ENCODE results near the gene TOGARAM2.
A peak's percentile ranks its signal among the peaks of the same experiment; 100 is the strongest.

TOGARAM2 gene

GRCh38 chr2:28993206-28993960 is 12.3 kb downstream of the TOGARAM2 start:
- H3K27me3 ChIP-seq (ENCODE audit: control insufficient read depth, insufficient read depth, low read length), result no peaks in the 10 kb centered on the region
- no peaks in the 10 kb centered on the region for H3K36me3 ChIP-seq (ENCODE audit: control insufficient read depth, insufficient read depth, low read length)
- peaks cover 29% of the 10 kb centered on the region for H3K4me1 ChIP-seq (ENCODE audit: control insufficient read depth, insufficient read depth, low read length)
- no peaks in the 10 kb centered on the region for H3K9me3 ChIP-seq (ENCODE audit: control insufficient read depth, low read length)
- H3K4me3 ChIP-seq (ENCODE audit: low read length), result no peak overlapping the region
- peak overlapping the region; percentile 26 for H3K9ac ChIP-seq (ENCODE audit: low read length)

- Histone ChIP-seq H3K4me3 (ENCODE audit: low read length) (no peak overlapping the region), H3K9ac (ENCODE audit: low read length) (no peak overlapping the region), H3K36me3 (ENCODE audit: control insufficient read depth, insufficient read depth, low read length) (no peaks in the 10 kb centered on the region), H3K4me1 (ENCODE audit: control insufficient read depth, insufficient read depth, low read length) (peaks cover 29% of the 10 kb centered on the region), H3K9me3 (ENCODE audit: control insufficient read depth, low read length) (no peaks in the 10 kb centered on the region), H3K27me3 (ENCODE audit: control insufficient read depth, insufficient read depth, low read length) (no peaks in the 10 kb centered on the region)
Measured at GRCh38 chr2:28994074-28994473, 13.0 kb downstream of the TOGARAM2 start.

- Histone ChIP-seq H3K9ac (ENCODE audit: low read length) (no peak overlapping the region), H3K4me1 (ENCODE audit: control insufficient read depth, insufficient read depth, low read length) (peaks cover 29% of the 10 kb centered on the region), H3K36me3 (ENCODE audit: control insufficient read depth, insufficient read depth, low read length) (no peaks in the 10 kb centered on the region), H3K4me3 (ENCODE audit: low read length) (no peak overlapping the region), H3K27me3 (ENCODE audit: control insufficient read depth, insufficient read depth, low read length) (no peaks in the 10 kb centered on the region), H3K9me3 (ENCODE audit: control insufficient read depth, low read length) (no peaks in the 10 kb centered on the region)
Measured at GRCh38 chr2:28994679-28995078, 13.6 kb downstream of the TOGARAM2 start.

- Histone ChIP-seq H3K4me1 (ENCODE audit: control insufficient read depth, insufficient read depth, low read length) (peaks cover 29% of the 10 kb centered on the region), H3K27me3 (ENCODE audit: control insufficient read depth, insufficient read depth, low read length) (no peaks in the 10 kb centered on the region), H3K4me3 (ENCODE audit: low read length) (no peak overlapping the region), H3K9ac (ENCODE audit: low read length) (no peak overlapping the region), H3K9me3 (ENCODE audit: control insufficient read depth, low read length) (no peaks in the 10 kb centered on the region), H3K36me3 (ENCODE audit: control insufficient read depth, insufficient read depth, low read length) (no peaks in the 10 kb centered on the region)
Measured at GRCh38 chr2:28995765-28996750, 15.0 kb downstream of the TOGARAM2 start.

- Histone ChIP-seq H3K4me3 (ENCODE audit: low read length) (no peak overlapping the region), H3K27me3 (ENCODE audit: control insufficient read depth, insufficient read depth, low read length) (no peaks in the 10 kb centered on the region), H3K36me3 (ENCODE audit: control insufficient read depth, insufficient read depth, low read length) (no peaks in the 10 kb centered on the region), H3K9ac (ENCODE audit: low read length) (peak overlapping the region; percentile 3), H3K9me3 (ENCODE audit: control insufficient read depth, low read length) (no peaks in the 10 kb centered on the region), H3K4me1 (ENCODE audit: control insufficient read depth, insufficient read depth, low read length) (peaks cover 16% of the 10 kb centered on the region)
Measured at GRCh38 chr2:28997237-28997846, 16.2 kb downstream of the TOGARAM2 start.

- H3K4me3 ChIP-seq (ENCODE audit: low read length), result no peak overlapping the region
- no peaks in the 10 kb centered on the region for H3K27me3 ChIP-seq (ENCODE audit: control insufficient read depth, insufficient read depth, low read length)
- H3K4me1 ChIP-seq (ENCODE audit: control insufficient read depth, insufficient read depth, low read length), result peaks cover 10% of the 10 kb centered on the region
- H3K9ac ChIP-seq (ENCODE audit: low read length), result peak overlapping the region; percentile 3
- H3K36me3 ChIP-seq (ENCODE audit: control insufficient read depth, insufficient read depth, low read length), result no peaks in the 10 kb centered on the region
- no peaks in the 10 kb centered on the region for H3K9me3 ChIP-seq (ENCODE audit: control insufficient read depth, low read length)
Measured at GRCh38 chr2:28997847-28998735, 17.0 kb downstream of the TOGARAM2 start.

GRCh38 chr2:29000481-29000880 is 19.4 kb downstream of the TOGARAM2 start:
- no peaks in the 10 kb centered on the region for H3K27me3 ChIP-seq (ENCODE audit: control insufficient read depth, insufficient read depth, low read length)
- H3K36me3 ChIP-seq (ENCODE audit: control insufficient read depth, insufficient read depth, low read length), result no peaks in the 10 kb centered on the region
- H3K9me3 ChIP-seq (ENCODE audit: control insufficient read depth, low read length), result no peaks in the 10 kb centered on the region
- H3K4me1 ChIP-seq (ENCODE audit: control insufficient read depth, insufficient read depth, low read length), result no peaks in the 10 kb centered on the region
- H3K4me3 ChIP-seq (ENCODE audit: low read length), result no peak overlapping the region
- no peak overlapping the region for H3K9ac ChIP-seq (ENCODE audit: low read length)

- Histone ChIP-seq H3K36me3 (ENCODE audit: control insufficient read depth, insufficient read depth, low read length) (no peaks in the 10 kb centered on the region), H3K9me3 (ENCODE audit: control insufficient read depth, low read length) (no peaks in the 10 kb centered on the region), H3K4me1 (ENCODE audit: control insufficient read depth, insufficient read depth, low read length) (no peaks in the 10 kb centered on the region), H3K27me3 (ENCODE audit: control insufficient read depth, insufficient read depth, low read length) (no peaks in the 10 kb centered on the region), H3K4me3 (ENCODE audit: low read length) (no peak overlapping the region), H3K9ac (ENCODE audit: low read length) (no peak overlapping the region)
Measured at GRCh38 chr2:29000956-29001355, 19.9 kb downstream of the TOGARAM2 start.

GRCh38 chr2:29001806-29002205 is 20.7 kb downstream of the TOGARAM2 start:
- Histone ChIP-seq H3K4me1 (ENCODE audit: control insufficient read depth, insufficient read depth, low read length) (no peaks in the 10 kb centered on the region), H3K9me3 (ENCODE audit: control insufficient read depth, low read length) (no peaks in the 10 kb centered on the region), H3K36me3 (ENCODE audit: control insufficient read depth, insufficient read depth, low read length) (no peaks in the 10 kb centered on the region), H3K4me3 (ENCODE audit: low read length) (no peak overlapping the region), H3K27me3 (ENCODE audit: control insufficient read depth, insufficient read depth, low read length) (no peaks in the 10 kb centered on the region), H3K9ac (ENCODE audit: low read length) (no peak overlapping the region)

GRCh38 chr2:29004755-29005154 is 23.7 kb downstream of the TOGARAM2 start:
- no peak overlapping the region for H3K9ac ChIP-seq (ENCODE audit: low read length)
- H3K4me1 ChIP-seq (ENCODE audit: control insufficient read depth, insufficient read depth, low read length), result no peaks in the 10 kb centered on the region
- H3K4me3 ChIP-seq (ENCODE audit: low read length), result no peak overlapping the region
- H3K27me3 ChIP-seq (ENCODE audit: control insufficient read depth, insufficient read depth, low read length), result no peaks in the 10 kb centered on the region
- H3K36me3 ChIP-seq (ENCODE audit: control insufficient read depth, insufficient read depth, low read length), result no peaks in the 10 kb centered on the region
- H3K9me3 ChIP-seq (ENCODE audit: control insufficient read depth, low read length), result no peaks in the 10 kb centered on the region

GRCh38 chr2:29005331-29005730 is 24.2 kb downstream of the TOGARAM2 start:
- no peaks in the 10 kb centered on the region for H3K27me3 ChIP-seq (ENCODE audit: control insufficient read depth, insufficient read depth, low read length)
- no peak overlapping the region for H3K4me3 ChIP-seq (ENCODE audit: low read length)
- H3K9ac ChIP-seq (ENCODE audit: low read length), result no peak overlapping the region

More at GRCh38 chr2:29005331-29005730, 24.2 kb downstream of the TOGARAM2 start:
- no peaks in the 10 kb centered on the region for H3K36me3 ChIP-seq (ENCODE audit: control insufficient read depth, insufficient read depth, low read length)
- peaks cover 4% of the 10 kb centered on the region for H3K4me1 ChIP-seq (ENCODE audit: control insufficient read depth, insufficient read depth, low read length)
- H3K9me3 ChIP-seq (ENCODE audit: control insufficient read depth, low read length), result no peaks in the 10 kb centered on the region

Data from mucosa of stomach (tissue), 1 donor.